PC-3 (cell line): ENCODE results near the gene RNF4.

Experiments
- CTCF ChIP-seq: fragments of 300-600 bp; sonication (generic); conservative IDR thresholded peaks from 2 replicates; pipeline ENCODE4 v1.5.1; 2017; ENCODE audit warnings: antibody characterized with exemption, low read depth, mild to moderate bottlenecking, low read length
- EZH2phosphoT487 ChIP-seq: fragments of 300-600 bp; sonication (generic); IDR thresholded peaks from 2 replicates; pipeline ENCODE4 v1.6.1; 2018; ENCODE audit warnings: mild to moderate bottlenecking, antibody characterized with exemption, low read length, borderline replicate concordance

DNA sequence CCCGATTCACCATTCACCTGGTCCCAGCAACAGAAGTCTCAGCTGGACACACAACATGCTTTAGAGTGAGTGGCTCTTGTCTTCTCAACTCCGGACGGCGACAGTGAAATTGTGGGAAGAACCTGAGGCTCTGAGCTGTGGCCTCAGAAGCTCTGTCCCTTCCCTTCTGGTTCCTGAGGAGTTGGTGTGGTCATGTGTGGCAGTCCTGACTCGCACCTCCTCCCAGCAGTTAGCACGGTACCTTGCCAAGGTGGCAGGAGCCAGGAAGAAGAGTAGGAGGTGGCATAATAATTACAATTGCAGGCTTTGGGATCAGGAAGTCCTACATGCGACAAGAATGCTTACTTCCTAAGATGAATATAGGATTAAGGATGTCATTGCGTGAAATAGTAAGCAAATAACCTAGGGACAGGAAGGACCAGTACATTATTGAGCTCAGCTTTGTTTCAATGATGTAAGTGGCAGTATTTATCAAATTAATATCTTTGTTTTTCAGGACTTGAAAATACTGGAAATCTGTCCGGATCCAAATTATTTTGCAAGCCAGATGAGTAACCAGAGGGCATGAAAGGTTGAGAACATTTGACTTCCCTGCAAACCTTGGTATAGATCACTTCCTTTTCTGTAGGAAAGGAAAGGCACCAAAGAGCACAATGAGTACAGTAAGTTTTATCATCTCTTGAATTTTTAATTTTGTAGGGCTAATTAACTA lies 21.1 kb downstream of the RNF4 start:
- no peak for TF ChIP-seq CTCF
- no peak for TF ChIP-seq EZH2phosphoT487
